GM23338 (cell line): ENCODE measurements around the gene NTM.

Experiments used
- CREB1 ChIP-seq: fragments of 250-450 bp; sonication (Bioruptor Pico); IDR thresholded peaks from 2 replicates; pipeline ENCODE4 v1.5.0; 2020; ENCODE audit warnings: low read depth, mild to moderate bottlenecking, moderate library complexity
- EZH2 ChIP-seq: fragments of 200-600 bp; sonication (generic); IDR thresholded peaks from one replicate; pipeline ENCODE4 v1.8.0; 2017; ENCODE audit warnings: antibody characterized with exemption, mild to moderate bottlenecking, low read depth; ENCODE audit not compliant: unreplicated experiment
- EZH2phosphoT487 ChIP-seq: fragments of 200-600 bp; sonication (generic); IDR thresholded peaks from one replicate; pipeline ENCODE4 v1.8.1; 2018; ENCODE audit warnings: antibody characterized with exemption; ENCODE audit not compliant: unreplicated experiment
- JUNB ChIP-seq: IDR thresholded peaks from one replicate; pipeline ENCODE4 v1.6.1; 2016; ENCODE audit warnings: antibody characterized with exemption; ENCODE audit not compliant: unreplicated experiment
- POLR2AphosphoS5 ChIP-seq: IDR thresholded peaks from 2 replicates; pipeline ENCODE4 v1.6.1; 2016; ENCODE audit warnings: antibody characterized with exemption, low read depth
- REST ChIP-seq: IDR thresholded peaks from one replicate; pipeline ENCODE4 v1.6.1; 2018; ENCODE audit warnings: antibody characterized with exemption; ENCODE audit not compliant: unreplicated experiment
- STAT1 ChIP-seq: IDR thresholded peaks from one replicate; pipeline ENCODE4 v1.6.1; 2016; ENCODE audit warnings: antibody characterized with exemption; ENCODE audit not compliant: unreplicated experiment
- ZNF331 ChIP-seq: fragments of 250-450 bp; sonication (Bioruptor Pico); IDR thresholded peaks from 2 replicates; pipeline ENCODE4 v1.5.0; 2020; ENCODE audit warnings: low read depth, mild to moderate bottlenecking, moderate library complexity
- TF ChIP-seq, protein P1 (sequence below), 2 experiments: fragments of 200-600 bp in 1 of 2; sonication (generic) in 1 of 2; conservative IDR thresholded peaks; 2 replicates each; pipeline versions ENCODE4 v1.5.1 to v1.6.1; 2016 to 2017; ENCODE audit warnings: antibody characterized with exemption in 2 of 2, low read depth in 2 of 2, mild to moderate bottlenecking in 2 of 2, moderate library complexity in 1 of 2

- TF ChIP-seq, protein P1, sequence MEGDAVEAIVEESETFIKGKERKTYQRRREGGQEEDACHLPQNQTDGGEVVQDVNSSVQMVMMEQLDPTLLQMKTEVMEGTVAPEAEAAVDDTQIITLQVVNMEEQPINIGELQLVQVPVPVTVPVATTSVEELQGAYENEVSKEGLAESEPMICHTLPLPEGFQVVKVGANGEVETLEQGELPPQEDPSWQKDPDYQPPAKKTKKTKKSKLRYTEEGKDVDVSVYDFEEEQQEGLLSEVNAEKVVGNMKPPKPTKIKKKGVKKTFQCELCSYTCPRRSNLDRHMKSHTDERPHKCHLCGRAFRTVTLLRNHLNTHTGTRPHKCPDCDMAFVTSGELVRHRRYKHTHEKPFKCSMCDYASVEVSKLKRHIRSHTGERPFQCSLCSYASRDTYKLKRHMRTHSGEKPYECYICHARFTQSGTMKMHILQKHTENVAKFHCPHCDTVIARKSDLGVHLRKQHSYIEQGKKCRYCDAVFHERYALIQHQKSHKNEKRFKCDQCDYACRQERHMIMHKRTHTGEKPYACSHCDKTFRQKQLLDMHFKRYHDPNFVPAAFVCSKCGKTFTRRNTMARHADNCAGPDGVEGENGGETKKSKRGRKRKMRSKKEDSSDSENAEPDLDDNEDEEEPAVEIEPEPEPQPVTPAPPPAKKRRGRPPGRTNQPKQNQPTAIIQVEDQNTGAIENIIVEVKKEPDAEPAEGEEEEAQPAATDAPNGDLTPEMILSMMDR (conservative IDR thresholded peaks at IDR 0.05; ENCODE audit: low read depth in 2 of 2) = no peak
- no peak for TF ChIP-seq ZNF331 (CRISPR knock-in tag)
- TF ChIP-seq EZH2phosphoT487 = no peak
- TF ChIP-seq STAT1 = no peak
- TF ChIP-seq POLR2AphosphoS5 = no peak
- no peak for TF ChIP-seq EZH2
- no peak for TF ChIP-seq JUNB
- TF ChIP-seq CREB1 (CRISPR knock-in tag) = no peak
- TF ChIP-seq REST = no peak
Observed at GRCh38 chr11:131468565-131468964, 98.2 kb downstream of the NTM start.
